HEK293T (cell line): Measurements from ENCODE around the gene PAIP2.

Experiments used
- CTCF ChIA-PET: fragments of 350-600 bp; formaldehyde crosslinking; extraction: SDS; loops from one replicate; lab custom pipeline; 2021; ENCODE audit warnings: antibody characterized with exemption, inconsistent platforms; lab: Yijun Ruan, JAX
- POLR2A ChIA-PET: fragments of 350-600 bp; formaldehyde crosslinking; extraction: SDS; loops from one replicate; lab custom pipeline; 2020; ENCODE audit warnings: antibody characterized with exemption, inconsistent platforms; lab: Yijun Ruan, JAX
- DNase-seq: peaks from one replicate; pipeline ENCODE4 v3.0.0; 2012; ENCODE audit warnings: mixed read lengths; ENCODE audit errors: extremely low spot score
- ARNT ChIP-seq: fragments of 450-650 bp; IDR thresholded peaks from 2 replicates; pipeline ENCODE4 v1.6.1; 2017; ENCODE audit warnings: mild to moderate bottlenecking
- BHLHE40 ChIP-seq: fragments of 450-650 bp; IDR thresholded peaks from 2 replicates; pipeline ENCODE4 v1.6.1; 2016; ENCODE audit warnings: mild to moderate bottlenecking, moderate library complexity, borderline replicate concordance
- CTBP1 ChIP-seq: fragments of 450-650 bp; IDR thresholded peaks from 2 replicates; pipeline ENCODE4 v1.6.1; 2016; ENCODE audit warnings: borderline replicate concordance
- ELF4 ChIP-seq: fragments of 450-650 bp; IDR thresholded peaks from 2 replicates; pipeline ENCODE4 v1.6.1; 2017; ENCODE audit warnings: antibody characterized with exemption
- FOXA1 ChIP-seq: fragments of 450-650 bp; IDR thresholded peaks from 2 replicates; pipeline ENCODE4 v1.6.1; 2016; ENCODE audit warnings: mild to moderate bottlenecking
- FOXK2 ChIP-seq: fragments of 450-650 bp; IDR thresholded peaks from 2 replicates; pipeline ENCODE4 v1.6.1; 2016; ENCODE audit warnings: mild to moderate bottlenecking
- FOXM1 ChIP-seq: fragments of 450-650 bp; IDR thresholded peaks from 2 replicates; pipeline ENCODE4 v1.6.1; 2017; ENCODE audit warnings: mild to moderate bottlenecking, borderline replicate concordance
- HDGF ChIP-seq: fragments of 450-650 bp; IDR thresholded peaks from 2 replicates; pipeline ENCODE4 v1.6.1; 2017; ENCODE audit warnings: antibody characterized with exemption, borderline replicate concordance
- L3MBTL2 ChIP-seq: fragments of 450-650 bp; conservative IDR thresholded peaks from 2 replicates; pipeline ENCODE4 v1.6.1; 2016; ENCODE audit warnings: mild to moderate bottlenecking
- LEF1 ChIP-seq: fragments of 450-650 bp; IDR thresholded peaks from 2 replicates; pipeline ENCODE4 v1.6.1; 2017; ENCODE audit warnings: mild to moderate bottlenecking, borderline replicate concordance
- NFRKB ChIP-seq: fragments of 450-650 bp; IDR thresholded peaks from 2 replicates; pipeline ENCODE4 v1.6.1; 2016; ENCODE audit warnings: mild to moderate bottlenecking, moderate library complexity
- SP1 ChIP-seq: fragments of 450-650 bp; IDR thresholded peaks from 2 replicates; pipeline ENCODE4 v1.6.1; 2017
- SUZ12 ChIP-seq: fragments of 450-650 bp; IDR thresholded peaks from 2 replicates; pipeline ENCODE4 v1.6.1; 2016; ENCODE audit warnings: mild to moderate bottlenecking
- TARDBP ChIP-seq: fragments of 450-650 bp; IDR thresholded peaks from 2 replicates; pipeline ENCODE4 v1.6.1; 2016
- ZNF384 ChIP-seq: fragments of 450-650 bp; IDR thresholded peaks from 2 replicates; pipeline ENCODE4 v1.6.1; 2016
- TF ChIP-seq, protein P1 (sequence below): fragments of 450-650 bp; IDR thresholded peaks from 2 replicates; pipeline ENCODE4 v1.6.1; 2016

PAIP2 gene

DNA sequence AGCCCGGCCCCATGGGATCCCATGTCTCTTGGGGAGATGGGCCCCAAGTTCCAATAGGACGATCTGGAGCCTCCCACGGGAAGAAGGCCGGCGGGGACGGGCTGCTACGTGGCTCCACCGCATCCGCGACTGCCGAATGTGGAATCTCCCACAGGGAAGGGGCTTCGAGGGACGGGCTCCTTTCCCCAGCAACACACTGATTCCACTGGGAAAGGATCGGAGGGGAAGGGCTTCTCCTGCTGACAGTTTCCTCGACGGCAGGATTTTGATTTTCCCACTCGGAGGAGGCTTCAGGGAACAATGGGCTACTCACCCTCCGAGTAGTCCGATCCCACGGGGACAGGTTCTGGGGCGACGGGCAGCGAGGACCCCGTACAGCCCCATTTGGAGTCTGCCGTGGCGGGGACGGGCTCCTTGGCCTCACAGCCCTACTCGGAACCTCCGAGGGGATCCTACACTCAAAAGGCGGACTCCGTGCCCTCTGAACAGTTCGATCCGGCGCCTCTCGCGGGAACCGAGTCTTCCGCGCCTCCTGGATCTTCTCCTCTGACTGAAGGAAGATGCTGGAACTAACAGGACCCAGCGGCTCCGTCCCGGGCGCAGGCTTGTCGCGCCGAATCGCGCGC, 52.0 kb downstream of the PAIP2 start:
- DNase-seq, result no peak
- CTCF ChIA-PET, result no interaction called here
- POLR2A ChIA-PET, result no interaction called here
- TF ChIP-seq SUZ12 (no peak), SP1 (no peak), FOXM1 (no peak)
- TF ChIP-seq, protein P1, sequence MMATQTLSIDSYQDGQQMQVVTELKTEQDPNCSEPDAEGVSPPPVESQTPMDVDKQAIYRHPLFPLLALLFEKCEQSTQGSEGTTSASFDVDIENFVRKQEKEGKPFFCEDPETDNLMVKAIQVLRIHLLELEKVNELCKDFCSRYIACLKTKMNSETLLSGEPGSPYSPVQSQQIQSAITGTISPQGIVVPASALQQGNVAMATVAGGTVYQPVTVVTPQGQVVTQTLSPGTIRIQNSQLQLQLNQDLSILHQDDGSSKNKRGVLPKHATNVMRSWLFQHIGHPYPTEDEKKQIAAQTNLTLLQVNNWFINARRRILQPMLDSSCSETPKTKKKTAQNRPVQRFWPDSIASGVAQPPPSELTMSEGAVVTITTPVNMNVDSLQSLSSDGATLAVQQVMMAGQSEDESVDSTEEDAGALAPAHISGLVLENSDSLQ, result no peak

DNA sequence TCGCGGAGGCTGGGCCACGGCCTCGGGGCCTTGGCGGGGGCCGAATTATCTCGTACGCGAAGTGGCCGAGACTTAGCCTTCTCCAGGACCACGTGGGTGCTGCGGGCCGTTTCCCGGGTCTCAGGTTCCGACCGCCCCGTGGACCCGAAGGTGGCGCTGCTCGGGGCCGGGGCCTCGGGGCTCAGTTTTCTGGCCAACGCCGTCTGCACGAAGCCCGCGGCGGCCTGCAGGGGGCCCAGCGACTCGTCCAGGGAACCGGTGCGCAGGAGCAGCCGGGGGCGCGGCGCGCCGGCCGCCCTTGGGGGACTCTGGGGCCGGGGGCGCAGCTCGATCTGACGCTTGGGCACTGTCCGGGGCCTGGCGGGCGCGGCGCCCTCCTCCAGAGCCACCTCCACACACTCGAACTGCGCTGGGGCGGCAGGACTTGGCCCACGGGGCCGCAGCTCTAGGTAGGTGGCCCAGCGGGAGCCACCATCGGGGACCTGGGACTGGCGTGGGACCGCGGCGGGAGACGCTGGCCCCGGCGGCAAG, 52.5 kb downstream of the PAIP2 start:
- CTCF ChIA-PET, result no interaction called here
- DNase-seq, result no peak
- no peak for TF ChIP-seq NFRKB
- no peak for TF ChIP-seq ELF4
- TF ChIP-seq HDGF, result no peak
- TF ChIP-seq TARDBP, result no peak
- TF ChIP-seq L3MBTL2, result no peak
- TF ChIP-seq ARNT, result no peak
- no peak for TF ChIP-seq FOXM1
- TF ChIP-seq SP1, result no peak
- no peak for TF ChIP-seq CTBP1
- no peak for TF ChIP-seq ZNF384
- no peak for TF ChIP-seq LEF1
- TF ChIP-seq FOXK2, result no peak
- TF ChIP-seq BHLHE40, result no peak
- TF ChIP-seq SUZ12, result no peak
- no peak for TF ChIP-seq FOXA1
- TF ChIP-seq, protein P1, result no peak
- POLR2A ChIA-PET, result no interaction called here

DNA sequence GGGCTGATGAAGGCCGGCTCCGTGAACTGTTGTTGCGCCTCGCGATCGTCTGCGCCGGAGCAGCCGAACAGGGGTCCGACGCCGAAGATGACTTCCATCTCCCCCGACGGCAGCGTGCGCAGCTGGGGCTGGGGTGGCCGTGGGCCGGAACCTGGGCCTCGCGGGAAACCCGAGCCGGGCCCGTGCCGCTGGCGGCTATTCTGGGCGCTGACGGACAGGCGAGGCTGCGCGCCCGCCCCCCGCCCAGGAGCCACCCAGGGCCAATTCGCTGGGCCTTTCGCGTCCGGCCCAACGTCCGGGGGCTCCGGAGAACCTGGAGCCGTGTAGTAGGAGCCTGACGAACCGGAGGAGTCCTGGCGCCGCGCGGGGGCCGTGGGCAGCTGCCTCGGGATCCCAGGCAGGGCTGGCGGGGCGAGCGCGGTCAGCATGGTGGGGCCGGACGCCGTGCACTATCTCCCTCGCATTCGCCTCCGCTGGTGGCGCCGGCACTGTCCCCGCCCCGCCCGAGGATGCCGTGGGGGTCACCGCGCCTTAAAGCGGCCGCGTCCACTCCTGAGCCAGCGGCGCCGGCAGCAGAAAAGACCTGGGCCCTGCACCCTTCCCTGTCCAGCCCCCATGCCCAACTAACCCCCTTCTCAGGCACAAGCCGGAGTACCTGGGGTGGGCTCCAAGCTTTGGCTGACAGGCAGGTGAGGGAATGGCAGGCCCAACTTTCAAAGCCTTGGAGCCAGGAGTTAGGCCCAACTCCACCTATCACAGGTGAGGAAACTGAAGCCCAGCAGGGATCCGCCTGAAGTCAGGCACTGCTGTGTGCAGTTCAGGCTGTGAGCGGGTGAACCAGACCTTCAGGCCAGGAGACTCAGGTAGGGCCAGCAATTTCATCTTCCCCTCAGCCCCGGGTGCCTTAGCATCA, 53.3 kb downstream of the PAIP2 start, which contains the start of gene PROB1:
PROB1 (minus strand) TSS at position 451 of the 913 bp plus-strand sequence; CDS start at position 428, 23 bp downstream.
- TF ChIP-seq FOXM1, result no peak
- no peak for TF ChIP-seq SUZ12
- no peak for TF ChIP-seq FOXA1
- no peak for TF ChIP-seq TARDBP
- TF ChIP-seq BHLHE40, result no peak
- TF ChIP-seq SP1, result no peak
- no peak for TF ChIP-seq HDGF
- ChIA-PET CTCF (no interaction called here), POLR2A (no interaction called here)
- DNase-seq, result no peak

DNA sequence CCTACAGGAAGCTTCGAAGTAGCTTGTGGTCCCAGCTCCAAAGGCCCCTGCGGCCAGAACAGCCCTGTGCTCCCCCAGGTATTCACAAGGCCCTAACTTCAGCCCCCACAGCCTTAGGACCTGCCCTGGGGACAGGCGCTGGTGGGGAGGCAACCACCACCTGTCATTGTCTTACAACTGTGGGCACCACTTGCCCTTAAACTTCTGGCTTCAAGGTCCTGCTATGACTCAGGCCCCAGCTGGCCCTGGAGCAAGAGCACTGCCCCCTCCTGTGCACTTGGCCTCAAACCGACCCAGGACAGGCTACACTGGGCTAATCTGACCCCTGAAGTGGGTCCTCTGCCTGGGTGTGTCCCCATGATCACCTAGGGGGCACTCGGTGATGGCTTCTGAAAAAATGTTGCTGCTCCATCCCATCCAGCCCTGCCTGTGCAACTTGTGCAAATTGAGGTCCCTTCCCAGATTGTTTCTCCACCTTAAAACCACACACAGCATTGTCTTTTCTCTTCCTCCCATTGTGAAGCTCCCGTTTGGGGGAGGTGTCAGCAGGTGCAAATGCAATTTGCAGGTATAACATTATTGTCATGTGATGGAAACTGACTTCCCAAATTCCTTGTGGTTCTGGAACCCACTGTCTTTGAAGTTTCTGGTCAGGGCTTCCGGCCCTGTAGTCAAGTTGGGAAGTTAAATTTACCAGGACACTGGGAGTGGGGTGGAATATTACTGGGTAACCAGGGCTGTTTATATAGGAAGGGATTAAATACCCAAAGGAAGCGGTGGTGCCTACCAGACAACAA, 54.4 kb downstream of the PAIP2 start:
- no peak for DNase-seq
- CTCF ChIA-PET, result no interaction called here
- POLR2A ChIA-PET, result no interaction called here
- TF ChIP-seq FOXA1 (no peak), FOXK2 (no peak), TARDBP (no peak), NFRKB (no peak), SP1 (no peak), ZNF384 (no peak), ELF4 (no peak), FOXM1 (no peak), SUZ12 (no peak), L3MBTL2 (no peak), ARNT (no peak), CTBP1 (no peak), LEF1 (no peak), HDGF (no peak), BHLHE40 (no peak)
- TF ChIP-seq, protein P1, result no peak

DNA sequence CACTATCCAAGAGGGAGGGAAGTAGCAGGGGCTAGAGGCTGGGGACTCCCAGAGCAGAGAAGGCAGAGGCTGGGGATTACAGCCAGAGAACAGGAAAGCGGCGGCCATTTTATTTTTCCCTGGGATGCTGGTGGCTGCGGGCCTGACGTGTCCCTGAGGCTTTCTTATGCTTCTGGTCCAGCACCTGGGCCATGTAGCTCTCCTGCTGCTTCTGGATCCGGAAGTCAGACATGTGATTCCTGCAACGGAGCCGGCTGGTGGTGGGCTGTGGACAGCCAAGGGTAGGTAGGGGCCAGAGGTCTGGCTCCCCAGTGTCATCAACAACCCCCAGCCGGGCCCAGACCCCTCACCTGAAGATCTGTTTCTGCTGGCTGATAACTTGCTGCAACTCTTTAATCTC, 55.0 kb downstream of the PAIP2 start:
- ChIA-PET POLR2A (no interaction called here), CTCF (no interaction called here)
- DNase-seq, result no peak
- TF ChIP-seq, protein P1, result no peak
- TF ChIP-seq SUZ12, result no peak
- TF ChIP-seq LEF1, result no peak
- no peak for TF ChIP-seq L3MBTL2
- no peak for TF ChIP-seq ZNF384
- no peak for TF ChIP-seq SP1
- TF ChIP-seq FOXK2, result no peak
- no peak for TF ChIP-seq ELF4
- TF ChIP-seq CTBP1, result no peak
- TF ChIP-seq NFRKB, result no peak
- no peak for TF ChIP-seq ARNT
- no peak for TF ChIP-seq BHLHE40
- TF ChIP-seq HDGF, result no peak
- no peak for TF ChIP-seq FOXM1
- no peak for TF ChIP-seq TARDBP
- no peak for TF ChIP-seq FOXA1
